ENCODE measurements around the gene ZBTB42.

ZBTB42 gene

GRCh38 chr14:104795781-104796686, 4.9 kb upstream of the ZBTB42 start:
- peak; percentile 47 for DNase-seq (ENCODE audit: low read depth)

- no peak for DNase-seq (ENCODE audit: low read depth)
Observed at GRCh38 chr14:104796687-104797081, 4.2 kb upstream of the ZBTB42 start.

GRCh38 chr14:104797115-104798044, 3.5 kb upstream of the ZBTB42 start:
- no peak for DNase-seq (ENCODE audit: low read depth)

GRCh38 chr14:104798300-104799243, 2.3 kb upstream of the ZBTB42 start:
- DNase-seq (ENCODE audit: low read depth) = no peak

GRCh38 chr14:104799244-104800014, 1.5 kb upstream of the ZBTB42 start:
- DNase-seq (ENCODE audit: low read depth) = no peak

GRCh38 chr14:104800015-104800770, 708 bp upstream of the ZBTB42 start:
- peak; percentile 79 for DNase-seq (ENCODE audit: low read depth)

DNA sequence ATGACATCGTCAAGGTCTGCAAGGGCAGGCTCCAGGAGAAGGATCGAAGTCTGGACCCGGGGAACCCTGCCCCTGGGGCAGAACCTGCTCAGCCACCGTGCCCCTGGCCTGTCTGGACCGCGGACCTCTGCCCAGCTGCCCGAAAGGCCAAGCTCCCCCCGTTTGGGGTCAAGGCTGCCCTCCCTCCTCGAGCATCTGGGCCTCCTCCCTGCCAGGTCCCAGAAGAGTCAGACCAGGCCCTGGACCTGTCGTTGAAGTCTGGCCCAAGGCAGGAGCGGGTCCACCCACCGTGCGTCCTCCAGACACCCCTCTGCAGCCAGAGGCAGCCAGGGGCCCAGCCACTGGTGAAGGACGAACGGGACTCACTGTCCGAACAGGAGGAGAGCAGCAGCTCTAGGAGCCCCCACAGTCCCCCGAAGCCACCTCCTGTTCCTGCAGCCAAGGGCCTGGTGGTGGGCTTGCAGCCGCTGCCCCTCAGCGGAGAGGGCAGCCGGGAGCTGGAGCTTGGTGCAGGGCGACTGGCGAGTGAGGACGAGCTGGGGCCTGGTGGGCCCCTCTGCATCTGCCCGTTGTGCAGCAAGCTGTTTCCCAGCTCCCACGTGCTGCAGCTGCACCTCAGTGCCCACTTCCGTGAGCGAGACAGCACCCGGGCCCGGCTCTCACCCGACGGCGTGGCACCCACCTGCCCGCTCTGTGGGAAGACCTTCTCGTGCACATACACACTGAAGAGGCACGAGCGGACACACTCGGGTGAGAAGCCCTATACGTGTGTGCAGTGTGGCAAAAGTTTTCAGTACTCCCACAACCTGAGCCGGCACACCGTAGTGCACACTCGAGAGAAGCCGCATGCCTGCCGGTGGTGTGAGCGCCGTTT, 856 bp downstream of the ZBTB42 start:
- DNase-seq (ENCODE audit: low read depth) = no peak

DNA sequence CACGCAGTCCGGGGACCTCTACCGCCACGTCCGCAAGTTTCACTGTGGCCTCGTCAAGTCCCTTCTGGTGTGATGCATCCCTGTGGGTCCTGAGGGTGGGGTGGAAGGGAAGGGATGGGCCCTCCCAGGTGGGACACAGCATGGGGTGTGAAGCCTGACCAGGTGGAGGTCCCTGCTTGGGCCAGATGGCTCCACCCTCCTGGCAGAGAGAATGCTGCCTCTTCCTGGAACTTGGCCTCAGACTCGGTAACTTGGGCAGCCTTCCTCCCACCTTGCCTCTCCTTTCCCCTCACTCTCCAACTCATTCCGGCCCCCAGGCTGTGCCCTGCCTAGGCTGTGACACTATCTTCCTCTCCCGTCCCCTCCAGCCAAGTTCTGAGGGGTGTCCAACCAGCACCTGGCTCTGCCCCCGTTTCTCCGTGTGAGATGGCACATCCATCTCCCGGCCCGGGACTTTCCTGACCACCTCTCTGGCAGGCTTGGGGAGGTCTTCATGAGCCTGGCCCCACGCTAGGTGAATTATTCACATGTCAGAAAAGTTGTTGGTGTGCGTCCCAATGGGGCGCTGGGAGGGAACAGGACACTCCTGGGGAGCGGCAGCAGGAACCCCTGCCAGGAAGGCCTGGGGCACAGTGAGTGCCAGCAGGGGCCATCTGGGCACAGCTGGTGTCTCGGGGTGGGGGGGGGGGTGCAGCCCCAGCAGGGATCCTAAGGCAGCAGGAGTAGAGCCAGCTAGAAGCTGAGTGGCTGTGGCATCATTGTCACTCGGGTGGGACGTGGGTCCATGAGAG, 1.7 kb downstream of the ZBTB42 start:
- no peak for DNase-seq (ENCODE audit: low read depth)

GRCh38 chr14:104803280-104803911, 2.5 kb downstream of the ZBTB42 start:
- no peak for DNase-seq (ENCODE audit: low read depth)

DNA sequence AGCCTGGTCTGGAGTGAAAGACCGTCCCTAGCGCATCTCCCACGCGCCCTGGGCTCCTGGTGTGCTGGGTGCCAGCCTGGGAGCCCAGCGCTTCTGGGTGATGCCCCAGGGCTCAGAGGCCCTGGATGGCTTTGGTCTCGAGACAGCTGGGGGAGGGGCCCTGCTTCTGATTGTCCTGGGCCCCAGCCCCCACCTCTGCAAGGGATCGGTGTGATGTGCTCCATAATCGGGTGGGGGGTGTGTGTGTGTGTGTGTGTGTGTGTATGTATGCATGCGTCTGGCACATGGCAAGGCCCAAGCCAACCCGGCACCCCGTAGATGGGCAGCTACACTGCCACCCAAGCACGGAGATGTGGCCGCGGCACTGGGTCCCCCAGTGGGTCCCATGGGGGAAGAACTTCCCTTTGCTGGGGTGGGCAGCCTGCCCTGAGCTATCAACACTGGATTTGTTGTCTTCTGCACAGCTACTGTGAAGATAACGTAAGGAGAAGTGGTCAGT, 3.1 kb downstream of the ZBTB42 start:
- no peak for DNase-seq (ENCODE audit: low read depth)

GRCh38 chr14:104804481-104805325, 3.8 kb downstream of the ZBTB42 start:
- DNase-seq (ENCODE audit: low read depth) = no peak

DNA sequence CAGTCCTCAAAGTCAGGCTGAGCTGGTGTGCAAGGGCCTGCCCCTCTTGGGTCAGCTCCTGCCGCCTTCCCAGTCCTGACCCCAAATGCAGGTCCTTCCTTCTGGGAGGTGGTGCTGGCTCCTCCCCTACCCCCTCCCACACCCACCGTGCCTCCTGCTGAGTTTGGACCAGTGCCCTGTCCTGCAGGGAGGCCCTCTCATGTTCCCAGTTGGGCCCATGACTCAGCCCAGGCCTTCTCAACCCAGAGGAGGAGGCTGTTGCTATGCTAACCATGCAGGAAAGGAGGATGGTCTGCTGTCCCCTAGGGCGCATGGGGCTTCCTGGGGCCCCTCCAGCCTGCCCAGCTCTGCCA, 4.4 kb downstream of the ZBTB42 start:
- DNase-seq (ENCODE audit: low read depth) = no peak

GRCh38 chr14:104805941-104806624, 5.2 kb downstream of the ZBTB42 start:
- DNase-seq (ENCODE audit: low read depth) = no peak

GRCh38 chr14:104806625-104807465, 5.9 kb downstream of the ZBTB42 start:
- no peak for DNase-seq (ENCODE audit: low read depth)

- DNase-seq (ENCODE audit: low read depth) = no peak
Observed at GRCh38 chr14:104808456-104808855, 7.6 kb downstream of the ZBTB42 start.

Measured in stimulated activated CD4-positive, alpha-beta T cell treated with anti-CD3 and anti-CD28 coated beads, Interleukin-2, amount 100 ng/mL, for 4 hours (primary cell).